Common myeloid progenitor, CD34-positive (primary cell): ENCODE data around the gene SPEG.

Source experiments
- CTCF ChIA-PET: fragments of 350-600 bp; sonication (Branson Sonifier 250); formaldehyde crosslinking; loops from one replicate; lab custom pipeline; 2021; ENCODE audit warnings: antibody characterized with exemption; lab: Charles Lee
- POLR2A ChIA-PET: fragments of 350-600 bp; sonication (Branson Sonifier 250); formaldehyde crosslinking; loops from one replicate; lab custom pipeline; 2021; ENCODE audit warnings: antibody characterized with exemption; lab: Charles Lee
- DNase-seq, 3 donors: peaks; one replicate each; pipeline versions ENCODE4 v3.0.0 to v3.0.0-alpha.2; 2013
- H3K27ac ChIP-seq, 2 experiments: 1 replicate in 1 of 2; 2 replicates in 1 of 2; pipeline ENCODE4 v1.7.0; 2013; ENCODE audit warnings: inconsistent platforms in 2 of 2, low read length in 2 of 2, mild to moderate bottlenecking in 2 of 2, low read depth in 1 of 2, moderate library complexity in 1 of 2; ENCODE audit not compliant: severe bottlenecking in 2 of 2, insufficient read depth in 1 of 2, poor library complexity in 1 of 2
- H3K27me3 ChIP-seq, 5 experiments: replicated peaks in 2 of 5; 1 replicate in 3 of 5; 2 replicates in 2 of 5; pipeline versions ENCODE4 v1.6.1 to v1.7.0; 2013; ENCODE audit warnings: low read length in 4 of 5, mild to moderate bottlenecking in 2 of 5, moderate library complexity in 2 of 5, inconsistent platforms in 1 of 5; ENCODE audit not compliant: insufficient read depth in 5 of 5, control insufficient read depth in 4 of 5
- H3K36me3 ChIP-seq, 4 experiments: 1 replicate in 2 of 4; 2 replicates in 2 of 4; pipeline versions ENCODE4 v1.6.1 to v1.7.0; 2013; ENCODE audit warnings: low read length in 3 of 4, control low read depth in 1 of 4, mild to moderate bottlenecking in 1 of 4; ENCODE audit not compliant: control insufficient read depth in 4 of 4, insufficient read depth in 4 of 4
- H3K4me1 ChIP-seq, 4 experiments: 1 replicate in 3 of 4; 2 replicates in 1 of 4; pipeline versions ENCODE4 v1.6.1 to v1.7.1; 2013; ENCODE audit warnings: low read length in 3 of 4, mild to moderate bottlenecking in 3 of 4, control low read depth in 1 of 4, inconsistent platforms in 1 of 4, moderate library complexity in 1 of 4; ENCODE audit not compliant: control insufficient read depth in 4 of 4, insufficient read depth in 4 of 4; ENCODE audit errors: control extremely low read depth in 1 of 4
- H3K4me3 ChIP-seq, 7 experiments: 1 replicate in 4 of 7; 2 replicates in 3 of 7; pipeline versions ENCODE4 v1.5.1 to v1.7.0; 2013; ENCODE audit warnings: mild to moderate bottlenecking in 7 of 7, low read length in 6 of 7, moderate library complexity in 6 of 7, inconsistent platforms in 2 of 7, low read depth in 2 of 7, control low read depth in 1 of 7; ENCODE audit not compliant: insufficient read depth in 4 of 7, control insufficient read depth in 1 of 7; ENCODE audit errors: extremely low read depth in 1 of 7
- H3K9me3 ChIP-seq, 5 experiments: 1 replicate in 4 of 5; 2 replicates in 1 of 5; pipeline versions ENCODE4 v1.6.1 to v1.7.1; 2013; ENCODE audit warnings: low read length in 4 of 5, mild to moderate bottlenecking in 2 of 5, inconsistent platforms in 1 of 5, low read depth in 1 of 5, moderate library complexity in 1 of 5; ENCODE audit not compliant: control insufficient read depth in 4 of 5, insufficient read depth in 2 of 5; ENCODE audit errors: control extremely low read depth in 1 of 5
- WGBS: methylation state at CpG from one replicate; pipeline ENCODE4 v1.1.5; 2013; ENCODE audit not compliant: insufficient coverage; 5-methylcytosine and 5-hydroxymethylcytosine counted together

Gene SPEG

GRCh38 chr2:219416235-219416602 is 18.4 kb upstream of the SPEG start:
- POLR2A ChIA-PET = interaction anchor here (0.5 to 0.7 kb wide), 2 partner anchors 193 to 1756 kb away, joined by 3 to 5 read pairs; no protein-coding TSS in a partner anchor
- no peak overlapping the region for H3K27ac ChIP-seq
- no peaks in the 10 kb centered on the region for H3K36me3 ChIP-seq
- WGBS = 68% methylated on average over 2 of the region's 3 CpGs
- H3K4me3 ChIP-seq = no peak overlapping the region
- H3K9me3 ChIP-seq = peaks cover 0 to 5% (median 0%) of the 10 kb centered on the region in 5 experiments
- peaks cover 0 to 9% (median 4%) of the 10 kb centered on the region in 4 experiments for H3K4me1 ChIP-seq
- H3K27me3 ChIP-seq = peaks cover 0 to 67% (median 24%) of the 10 kb centered on the region in 5 experiments
- no peak for DNase-seq
- CTCF ChIA-PET = interaction anchor here (1.1 to 2.8 kb wide), 5 partner anchors 11 to 23 kb away, joined by 3 to 9 read pairs (median 4); no protein-coding TSS in a partner anchor

GRCh38 chr2:219416938-219417337 is 17.7 kb upstream of the SPEG start:
- peaks cover 0 to 9% (median 4%) of the 10 kb centered on the region in 4 experiments for H3K4me1 ChIP-seq
- H3K27ac ChIP-seq = no peak overlapping the region
- peaks cover 0 to 5% (median 0%) of the 10 kb centered on the region in 5 experiments for H3K9me3 ChIP-seq
- ChIA-PET CTCF (interaction anchor here (1.1 to 2.8 kb wide), 7 partner anchors 11 to 112 kb away, joined by 3 to 9 read pairs (median 4); no protein-coding TSS in a partner anchor), POLR2A (no interaction called here)
- H3K4me3 ChIP-seq = no peak overlapping the region
- peaks cover 0 to 68% (median 25%) of the 10 kb centered on the region in 5 experiments for H3K27me3 ChIP-seq
- 100% methylated on average over 2 of the region's 4 CpGs for WGBS
- no peak for DNase-seq
- no peaks in the 10 kb centered on the region for H3K36me3 ChIP-seq

- peaks cover 0 to 9% (median 4%) of the 10 kb centered on the region in 4 experiments for H3K4me1 ChIP-seq
- POLR2A ChIA-PET = no interaction called here
- DNase-seq = no peak
- peaks cover 0 to 5% (median 0%) of the 10 kb centered on the region in 5 experiments for H3K9me3 ChIP-seq
- H3K27me3 ChIP-seq = peaks cover 0 to 68% (median 25%) of the 10 kb centered on the region in 5 experiments
- no peaks in the 10 kb centered on the region for H3K36me3 ChIP-seq
- WGBS = 95% methylated on average over 5 of the region's 9 CpGs
- H3K4me3 ChIP-seq = no peak overlapping the region
- CTCF ChIA-PET = interaction anchor here (1.1 to 2.8 kb wide), 7 partner anchors 11 to 112 kb away, joined by 3 to 9 read pairs (median 4); no protein-coding TSS in a partner anchor
- H3K27ac ChIP-seq = no peak overlapping the region
These were observed 17.3 kb upstream of the SPEG start for GRCh38 chr2:219417374-219417773.

GRCh38 chr2:219418155-219419011 is 16.3 kb upstream of the SPEG start, which contains the start of gene DES:
Gene DES (plus strand): TSS chr2:219418377. CDS start chr2:219418463, 86 bp downstream.
- DNase-seq = peak in 1 of 3 donors; percentile 21
- CTCF ChIA-PET = interaction anchor here (1.2 to 2.3 kb wide), 3 partner anchors 13 to 77 kb away, joined by 3 to 7 read pairs (median 3); no protein-coding TSS in a partner anchor
- Histone ChIP-seq H3K27ac (no peak within 1 kb of the TSS), H3K4me3 (peak within 1 kb of the TSS in 3 of 7 experiments; percentile 19 to 48 (median 23)), H3K27me3 (peaks cover 0 to 63% (median 28%) of the 10 kb centered on the region in 5 experiments), H3K4me1 (peaks cover 0 to 9% (median 4%) of the 10 kb centered on the region in 4 experiments), H3K9me3 (no peaks in the 10 kb centered on the region), H3K36me3 (no peaks in the 10 kb centered on the region)
- POLR2A ChIA-PET = no interaction called here
- 12% methylated on average over 93 of the region's 98 CpGs for WGBS

GRCh38 chr2:219419012-219419324 is 15.7 kb upstream of the SPEG start:
- WGBS = 50% methylated on average over 7 of the region's 12 CpGs
- ChIA-PET POLR2A (no interaction called here), CTCF (interaction anchor here (0.8 to 2.3 kb wide), 4 partner anchors 12 to 72 kb away, joined by 3 to 7 read pairs (median 4); no protein-coding TSS in a partner anchor)
- Histone ChIP-seq H3K4me1 (peaks cover 0 to 9% (median 4%) of the 10 kb centered on the region in 4 experiments), H3K27ac (no peak overlapping the region), H3K27me3 (peaks cover 0 to 59% (median 28%) of the 10 kb centered on the region in 5 experiments), H3K36me3 (no peaks in the 10 kb centered on the region), H3K4me3 (no peak overlapping the region), H3K9me3 (no peaks in the 10 kb centered on the region)
- no peak for DNase-seq

GRCh38 chr2:219419331-219420197 is 15.1 kb upstream of the SPEG start:
- Histone ChIP-seq H3K4me1 (peaks cover 0 to 9% (median 4%) of the 10 kb centered on the region in 4 experiments), H3K27me3 (peaks cover 0 to 58% (median 28%) of the 10 kb centered on the region in 5 experiments), H3K27ac (no peak overlapping the region), H3K36me3 (no peaks in the 10 kb centered on the region), H3K9me3 (no peaks in the 10 kb centered on the region), H3K4me3 (no peak overlapping the region)
- DNase-seq = peak in 1 of 3 donors; percentile 34
- 93% methylated on average over 5 of the region's 9 CpGs for WGBS
- ChIA-PET POLR2A (no interaction called here), CTCF (interaction anchor here (0.8 to 1.5 kb wide), 3 partner anchors 16 to 72 kb away, joined by 3 to 5 read pairs (median 4); no protein-coding TSS in a partner anchor)
